Body of pancreas (tissue), 4 donors: Measurements from ENCODE around the gene MAP2K5. TPM values are rescaled to one million over a fixed set of nuclear protein-coding genes. Genes with fewer than 3 reads are reported as not detected.

ENCODE experiments used
- ATAC-seq: fragments of 150-250 bp; one replicate; pipeline ENCODE4 v1.9.1; 2016
- DNase-seq, 4 donors: peaks; one replicate each; pipeline ENCODE4 v3.0.0-alpha.2; 2019
- H3K27ac ChIP-seq, 4 donors: fragments of 200-600 bp; sonication (generic); 1 replicate in 3 of 4; 2 replicates in 1 of 4; pipeline versions ENCODE4 v1.5.1 to v1.6.1; 2016 to 2019; ENCODE audit warnings: mild to moderate bottlenecking in 1 of 4, mixed read lengths in 1 of 4, moderate library complexity in 1 of 4
- H3K27me3 ChIP-seq, 2 donors: fragments of 200-600 bp; sonication (generic); one replicate each; pipeline ENCODE4 v1.6.0; 2016; ENCODE audit warnings: mild to moderate bottlenecking in 1 of 2
- H3K36me3 ChIP-seq, 2 donors: fragments of 200-600 bp; sonication (generic); replicated peaks in 1 of 2; 2 replicates each; pipeline ENCODE4 v1.5.1; 2016; ENCODE audit warnings: low read depth in 2 of 2; ENCODE audit not compliant: insufficient read depth in 1 of 2
- H3K4me1 ChIP-seq: fragments of 200-600 bp; sonication (generic); one replicate; pipeline ENCODE4 v1.6.0; 2016
- H3K4me3 ChIP-seq, 2 donors: fragments of 200-600 bp; sonication (generic); 1 replicate in 1 of 2; 2 replicates in 1 of 2; pipeline ENCODE4 v1.5.1; 2016 to 2019
- H3K9me3 ChIP-seq, 3 donors: fragments of 200-600 bp; sonication (generic); 1 replicate in 2 of 3; 2 replicates in 1 of 3; pipeline ENCODE4 v1.5.1; 2016
- CTCF ChIP-seq, 7 experiments: fragments of 450-650 bp in 4 of 7; fragments of 200-600 bp in 3 of 7; sonication (generic) in 3 of 7; IDR thresholded peaks; one replicate each; pipeline ENCODE4 v1.5.1; 2016 to 2019; ENCODE audit warnings: antibody characterized with exemption in 7 of 7
- POLR2A ChIP-seq, 3 donors: fragments of 450-650 bp; IDR thresholded peaks; one replicate each; pipeline ENCODE4 v1.6.1; 2016; ENCODE audit warnings: antibody characterized with exemption in 3 of 3, mild to moderate bottlenecking in 2 of 3
- WGBS, 2 donors: methylation state at CpG; one replicate each; pipeline ENCODE4 v1.1.5; 2017; 5-methylcytosine and 5-hydroxymethylcytosine counted together
- intact Hi-C: fragments of 100-400 bp; cut with DNase I; formaldehyde crosslinking; loops from one replicate; pipeline ENCODE4 v1.15.1; 2023
- total RNA-seq, 2 donors: library from RNA; depleted of rRNA; stranded (reverse); fragments of >200 nt; gene quantifications; one replicate each; pipeline ENCODE4 v1.1.0, GENCODE V29; 2016

Gene MAP2K5
- total RNA-seq, 2 donors from 2014 or later = 2.6 to 10.9 TPM

DNA sequence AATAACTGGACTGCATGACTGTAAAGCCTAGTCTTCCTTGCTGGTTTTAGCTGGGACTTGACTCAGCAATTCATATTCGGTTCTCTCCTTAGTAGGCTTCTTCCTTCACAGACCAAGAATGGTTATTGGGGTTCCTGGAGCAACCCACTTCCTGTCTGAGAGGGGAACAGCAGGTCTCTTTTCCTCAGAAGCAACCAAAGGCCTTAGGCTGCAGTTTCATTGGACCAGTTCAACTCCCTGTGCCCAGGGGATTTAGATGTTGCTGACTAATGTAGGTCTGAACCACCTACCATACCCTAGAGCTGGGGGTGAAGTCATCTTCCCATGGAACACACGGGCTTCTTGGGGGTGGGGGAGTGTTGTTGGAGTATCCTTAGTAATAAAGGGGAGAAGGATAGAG lies 198.8 kb downstream of the MAP2K5 start:
- H3K9me3 ChIP-seq = no peaks in the 10 kb centered on the region
- no peak overlapping the region for H3K4me3 ChIP-seq
- H3K36me3 ChIP-seq = no peaks in the 10 kb centered on the region
- ATAC-seq (no peak), DNase-seq (no peak)
- WGBS, 2 donors = 65 to 81% methylated on average over 2 of the region's 2 CpGs
- H3K27me3 ChIP-seq = no peaks in the 10 kb centered on the region
- H3K27ac ChIP-seq = no peak overlapping the region
- H3K4me1 ChIP-seq = peaks cover 4% of the 10 kb centered on the region
- intact Hi-C loops = no loop called here
- TF ChIP-seq POLR2A (IDR thresholded peaks at IDR 0.05) (no peak), CTCF (IDR thresholded peaks at IDR 0.05) (no peak)

DNA sequence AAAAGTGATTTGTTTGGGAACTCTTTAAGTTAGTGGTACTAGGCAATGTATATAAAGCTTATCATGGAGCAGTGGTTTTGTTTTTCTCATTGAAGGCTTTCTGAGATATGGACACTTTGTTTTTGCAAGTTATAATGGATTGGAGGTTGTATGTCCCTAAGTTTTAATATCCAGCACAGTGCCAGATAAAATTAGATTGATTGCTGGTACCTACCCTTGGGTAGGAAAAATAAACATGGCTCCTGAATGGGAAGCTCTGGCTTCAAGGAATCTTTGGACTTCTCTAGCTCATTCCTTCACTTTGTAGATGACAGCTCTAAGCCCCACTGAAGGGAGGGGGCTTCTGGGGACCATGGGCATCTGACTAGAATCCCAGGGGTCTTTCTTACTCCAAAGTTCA lies 201.1 kb downstream of the MAP2K5 start:
- ATAC-seq (no peak), DNase-seq (no peak)
- no peak overlapping the region for H3K27ac ChIP-seq
- intact Hi-C loops = no loop called here
- no peaks in the 10 kb centered on the region for H3K36me3 ChIP-seq
- H3K27me3 ChIP-seq = no peaks in the 10 kb centered on the region
- TF ChIP-seq POLR2A (IDR thresholded peaks at IDR 0.05) (no peak), CTCF (IDR thresholded peaks at IDR 0.05) (no peak)
- H3K4me1 ChIP-seq = peaks cover 4% of the 10 kb centered on the region
- H3K9me3 ChIP-seq = no peaks in the 10 kb centered on the region
- H3K4me3 ChIP-seq = no peak overlapping the region

DNA sequence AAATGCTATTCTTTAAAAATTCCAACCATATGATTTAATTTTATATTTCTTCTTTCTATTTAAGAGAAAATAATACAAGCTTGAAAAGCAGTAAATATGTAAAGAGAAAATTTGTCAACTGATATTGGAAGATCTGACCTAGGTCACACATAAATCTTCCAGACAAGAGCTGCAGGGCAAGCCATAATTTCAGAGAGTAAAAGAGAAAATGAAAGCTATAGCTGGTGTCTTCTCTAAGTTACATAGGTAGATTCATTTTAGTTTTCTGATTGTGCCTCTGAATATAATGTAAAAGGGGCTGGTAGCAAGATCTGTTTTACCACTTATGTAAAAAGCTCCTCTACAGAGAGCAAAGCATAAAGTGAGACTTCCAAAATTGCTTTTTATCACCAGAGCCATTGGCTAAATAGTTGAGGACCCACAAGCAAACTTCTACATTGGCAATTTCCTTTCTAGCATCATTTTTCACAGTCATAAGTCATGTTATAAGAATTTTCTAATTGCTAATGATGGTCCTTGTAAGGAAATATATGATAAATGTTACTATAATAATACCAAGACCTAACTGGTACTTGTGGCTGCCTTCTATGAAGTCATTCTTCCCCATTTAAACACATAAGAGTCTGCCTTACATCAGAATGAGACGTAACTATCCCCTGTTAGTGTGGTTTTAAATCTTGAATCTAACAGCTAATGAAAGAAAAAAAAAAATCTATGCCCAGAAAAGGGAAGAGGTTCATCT lies 202.0 kb downstream of the MAP2K5 start:
- ATAC-seq (no peak), DNase-seq (no peak)
- 67 to 68% methylated on average over 1 of the region's 1 CpG for WGBS, 2 donors
- TF ChIP-seq CTCF (IDR thresholded peaks at IDR 0.05) (no peak), POLR2A (IDR thresholded peaks at IDR 0.05) (no peak)
- intact Hi-C loops = no loop called here
- Histone ChIP-seq H3K27me3 (no peaks in the 10 kb centered on the region), H3K4me3 (no peak overlapping the region), H3K36me3 (no peaks in the 10 kb centered on the region), H3K27ac (no peak overlapping the region), H3K9me3 (no peaks in the 10 kb centered on the region), H3K4me1 (peaks cover 4% of the 10 kb centered on the region)

GRCh38 chr15:67745073-67746006 lies 202.8 kb downstream of the MAP2K5 start:
- no peak overlapping the region for H3K27ac ChIP-seq
- no peak overlapping the region for H3K4me3 ChIP-seq
- no peaks in the 10 kb centered on the region for H3K36me3 ChIP-seq
- intact Hi-C loops = no loop called here
- DNase-seq = no peak
- H3K27me3 ChIP-seq = no peaks in the 10 kb centered on the region
- H3K9me3 ChIP-seq = no peaks in the 10 kb centered on the region
- WGBS, 2 donors = 68 to 71% methylated on average over 4 of the region's 4 CpGs
- ATAC-seq = no peak
- peaks cover 4% of the 10 kb centered on the region for H3K4me1 ChIP-seq
- TF ChIP-seq POLR2A (IDR thresholded peaks at IDR 0.05) (no peak), CTCF (IDR thresholded peaks at IDR 0.05) (no peak)
